Loucy (cell line): Measurements from ENCODE around the gene GPR55.

Source experiments
- H2AFZ ChIP-seq: fragments of 200-600 bp; sonication (generic); 2 replicates; pipeline ENCODE4 v1.6.0; 2016; ENCODE audit warnings: antibody characterized with exemption, mild to moderate bottlenecking, low read length, moderate library complexity
- H3F3A ChIP-seq: fragments of 200-600 bp; 2 replicates; pipeline ENCODE4 v1.6.0; 2016; ENCODE audit warnings: antibody characterized with exemption, low read depth, mild to moderate bottlenecking
- H3K27me3 ChIP-seq: fragments of 200-600 bp; sonication (generic); 2 replicates; pipeline ENCODE4 v1.6.1; 2014; ENCODE audit warnings: low read length, mild to moderate bottlenecking; ENCODE audit not compliant: insufficient read depth, poor library complexity, severe bottlenecking
- H3K36me3 ChIP-seq: fragments of 200-600 bp; sonication (generic); 2 replicates; pipeline ENCODE4 v1.6.1; 2016; ENCODE audit warnings: low read length; ENCODE audit not compliant: insufficient read depth
- H3K4me1 ChIP-seq: fragments of 200-600 bp; sonication (generic); 2 replicates; pipeline ENCODE4 v1.5.1; 2014; ENCODE audit warnings: low read length, mild to moderate bottlenecking; ENCODE audit not compliant: insufficient read depth, poor library complexity, severe bottlenecking
- H3K4me2 ChIP-seq: fragments of 200-600 bp; sonication (generic); 2 replicates; pipeline ENCODE4 v1.6.0; 2014; ENCODE audit warnings: antibody characterized with exemption, low read length, low read depth, mild to moderate bottlenecking; ENCODE audit not compliant: poor library complexity, severe bottlenecking
- H3K4me3 ChIP-seq: fragments of 200-600 bp; sonication (generic); 2 replicates; pipeline ENCODE4 v1.5.1; 2014; ENCODE audit warnings: low read length, mild to moderate bottlenecking, mixed read lengths; ENCODE audit not compliant: poor library complexity, severe bottlenecking
- H3K79me2 ChIP-seq: fragments of 200-600 bp; sonication (generic); 2 replicates; pipeline ENCODE4 v1.6.1; 2014; ENCODE audit warnings: low read length; ENCODE audit not compliant: insufficient read depth
- H3K9ac ChIP-seq: fragments of 200-600 bp; sonication (generic); 2 replicates; pipeline ENCODE4 v1.6.0; 2014; ENCODE audit warnings: mild to moderate bottlenecking, low read depth, low read length, moderate library complexity; ENCODE audit not compliant: poor library complexity, severe bottlenecking
- H3K9me2 ChIP-seq: fragments of 200-600 bp; sonication (generic); replicated peaks from 2 replicates; pipeline ENCODE4 v1.6.1; 2016; ENCODE audit warnings: low read depth, low read length, mixed read lengths
- H3K9me3 ChIP-seq: fragments of 200-600 bp; sonication (generic); 2 replicates; pipeline ENCODE4 v1.6.1; 2014; ENCODE audit warnings: mild to moderate bottlenecking, antibody characterized with exemption, low read length, low read depth; ENCODE audit not compliant: insufficient read depth
- H4K20me1 ChIP-seq: fragments of 200-600 bp; sonication (generic); 2 replicates; pipeline ENCODE4 v1.6.0; 2014; ENCODE audit warnings: antibody characterized with exemption, low read length, mild to moderate bottlenecking; ENCODE audit not compliant: insufficient read depth, poor library complexity, severe bottlenecking
- CTCF ChIP-seq: fragments of 200-600 bp; sonication (generic); conservative IDR thresholded peaks from 2 replicates; pipeline ENCODE4 v1.5.1; 2014; ENCODE audit warnings: mild to moderate bottlenecking, antibody characterized with exemption, low read length
- EZH2phosphoT487 ChIP-seq: fragments of 200-600 bp; IDR thresholded peaks from 2 replicates; pipeline ENCODE4 v1.6.1; 2018; ENCODE audit warnings: antibody characterized with exemption, mild to moderate bottlenecking, moderate library complexity, borderline replicate concordance

Gene GPR55

GRCh38 chr2:230902180-230902899 is 22.7 kb downstream of the GPR55 start:
- TF ChIP-seq CTCF (peak; percentile 97), EZH2phosphoT487 (no peak)
- no peaks in the 10 kb centered on the region for H3K36me3 ChIP-seq
- H2AFZ ChIP-seq = no peak overlapping the region
- no peaks in the 10 kb centered on the region for H3F3A ChIP-seq
- no peak overlapping the region for H3K4me2 ChIP-seq
- H3K79me2 ChIP-seq = no peaks in the 10 kb centered on the region
- no peaks in the 10 kb centered on the region for H4K20me1 ChIP-seq
- no peaks in the 10 kb centered on the region for H3K9me3 ChIP-seq
- H3K4me3 ChIP-seq = no peak overlapping the region
- H3K9ac ChIP-seq = no peak overlapping the region
- no peaks in the 10 kb centered on the region for H3K27me3 ChIP-seq
- no peaks in the 10 kb centered on the region for H3K9me2 ChIP-seq
- H3K4me1 ChIP-seq = no peaks in the 10 kb centered on the region

GRCh38 chr2:230901006-230901405 is 24.0 kb downstream of the GPR55 start:
- TF ChIP-seq CTCF = no peak

GRCh38 chr2:230900336-230900995 is 24.6 kb downstream of the GPR55 start:
- no peaks in the 10 kb centered on the region for H3F3A ChIP-seq
- H3K79me2 ChIP-seq = no peaks in the 10 kb centered on the region
- no peak overlapping the region for H3K9ac ChIP-seq
- H3K9me3 ChIP-seq = no peaks in the 10 kb centered on the region
- H3K4me3 ChIP-seq = no peak overlapping the region
- no peaks in the 10 kb centered on the region for H3K4me1 ChIP-seq
- no peaks in the 10 kb centered on the region for H4K20me1 ChIP-seq
- no peaks in the 10 kb centered on the region for H3K9me2 ChIP-seq
- H3K36me3 ChIP-seq = no peaks in the 10 kb centered on the region
- H3K27me3 ChIP-seq = no peaks in the 10 kb centered on the region
- TF ChIP-seq CTCF (no peak), EZH2phosphoT487 (no peak)
- H2AFZ ChIP-seq = no peak overlapping the region
- H3K4me2 ChIP-seq = no peak overlapping the region

More at GRCh38 chr2:230901006-230901405, 24.0 kb downstream of the GPR55 start:
- H3K9ac ChIP-seq = no peak overlapping the region
- H3K9me3 ChIP-seq = no peaks in the 10 kb centered on the region
- no peaks in the 10 kb centered on the region for H3K9me2 ChIP-seq
- no peaks in the 10 kb centered on the region for H4K20me1 ChIP-seq
- no peak overlapping the region for H3K4me2 ChIP-seq
- H3K79me2 ChIP-seq = no peaks in the 10 kb centered on the region
- H3K36me3 ChIP-seq = no peaks in the 10 kb centered on the region
- no peaks in the 10 kb centered on the region for H3F3A ChIP-seq
- no peak overlapping the region for H2AFZ ChIP-seq
- H3K4me1 ChIP-seq = no peaks in the 10 kb centered on the region
- no peak overlapping the region for H3K4me3 ChIP-seq
- no peaks in the 10 kb centered on the region for H3K27me3 ChIP-seq
